Ovary (tissue), 3 donors: ENCODE data around the gene SHISA6.

Experiments
- CTCF ChIP-seq, 3 donors: fragments of 450-650 bp in 2 of 3; fragments of 200-600 bp in 1 of 3; IDR thresholded peaks; one replicate each; pipeline versions ENCODE4 v1.5.1 to v1.8.0; 2016 to 2022; ENCODE audit warnings: antibody characterized with exemption in 3 of 3, mild to moderate bottlenecking in 1 of 3
- POLR2A ChIP-seq: fragments of 450-650 bp; IDR thresholded peaks from one replicate; pipeline ENCODE4 v1.6.1; 2017; ENCODE audit warnings: antibody characterized with exemption, mild to moderate bottlenecking, moderate library complexity
- donor health status: DM: no; HTN: no; CAD: no.

GRCh38 chr17:11309033-11309432 is 68.0 kb downstream of the SHISA6 start:
- TF ChIP-seq CTCF (IDR thresholded peaks at IDR 0.05) (no peak), POLR2A (no peak)
